Ectodermal cell (in vitro differentiated cells): ENCODE measurements around the gene FAM193B.

Source experiments
- H3K27ac ChIP-seq: 2 replicates; pipeline ENCODE4 v1.7.0; 2013; ENCODE audit warnings: mild to moderate bottlenecking, low read depth, low read length; ENCODE audit not compliant: insufficient read depth, poor library complexity, severe bottlenecking
- H3K27me3 ChIP-seq: 2 replicates; pipeline ENCODE4 v1.7.0; 2013; ENCODE audit warnings: mild to moderate bottlenecking, low read length; ENCODE audit not compliant: insufficient read depth, control insufficient read depth, poor library complexity, severe bottlenecking
- H3K36me3 ChIP-seq: one replicate; pipeline ENCODE4 v1.7.0; 2013; ENCODE audit warnings: low read length; ENCODE audit not compliant: control insufficient read depth, insufficient read depth
- H3K4me1 ChIP-seq: one replicate; pipeline ENCODE4 v1.7.0; 2013; ENCODE audit warnings: low read length; ENCODE audit not compliant: control insufficient read depth, insufficient read depth
- H3K4me3 ChIP-seq: 2 replicates; pipeline ENCODE4 v1.7.0; 2013; ENCODE audit warnings: low read depth, low read length, control low read depth; ENCODE audit not compliant: insufficient read depth
- H3K9me3 ChIP-seq: 2 replicates; pipeline ENCODE4 v1.7.0; 2013; ENCODE audit warnings: mild to moderate bottlenecking, low read length, moderate library complexity; ENCODE audit not compliant: control insufficient read depth
- WGBS, 2 experiments: methylation state at CpG; one replicate each; pipeline ENCODE4 v1.1.7; 2013; ENCODE audit warnings: missing lambda C conversion rate in 2 of 2; 5-methylcytosine and 5-hydroxymethylcytosine counted together

The FAM193B gene

GRCh38 chr5:177501874-177502678 lies 52.3 kb downstream of the FAM193B start:
- Histone ChIP-seq H3K36me3 (no peaks in the 10 kb centered on the region), H3K4me1 (peaks cover 9% of the 10 kb centered on the region), H3K27ac (no peak overlapping the region), H3K4me3 (no peak overlapping the region), H3K27me3 (peaks cover 22% of the 10 kb centered on the region), H3K9me3 (no peaks in the 10 kb centered on the region)
- 67 to 69% methylated on average over 9 of the region's 9 CpGs for WGBS, 2 experiments

DNA sequence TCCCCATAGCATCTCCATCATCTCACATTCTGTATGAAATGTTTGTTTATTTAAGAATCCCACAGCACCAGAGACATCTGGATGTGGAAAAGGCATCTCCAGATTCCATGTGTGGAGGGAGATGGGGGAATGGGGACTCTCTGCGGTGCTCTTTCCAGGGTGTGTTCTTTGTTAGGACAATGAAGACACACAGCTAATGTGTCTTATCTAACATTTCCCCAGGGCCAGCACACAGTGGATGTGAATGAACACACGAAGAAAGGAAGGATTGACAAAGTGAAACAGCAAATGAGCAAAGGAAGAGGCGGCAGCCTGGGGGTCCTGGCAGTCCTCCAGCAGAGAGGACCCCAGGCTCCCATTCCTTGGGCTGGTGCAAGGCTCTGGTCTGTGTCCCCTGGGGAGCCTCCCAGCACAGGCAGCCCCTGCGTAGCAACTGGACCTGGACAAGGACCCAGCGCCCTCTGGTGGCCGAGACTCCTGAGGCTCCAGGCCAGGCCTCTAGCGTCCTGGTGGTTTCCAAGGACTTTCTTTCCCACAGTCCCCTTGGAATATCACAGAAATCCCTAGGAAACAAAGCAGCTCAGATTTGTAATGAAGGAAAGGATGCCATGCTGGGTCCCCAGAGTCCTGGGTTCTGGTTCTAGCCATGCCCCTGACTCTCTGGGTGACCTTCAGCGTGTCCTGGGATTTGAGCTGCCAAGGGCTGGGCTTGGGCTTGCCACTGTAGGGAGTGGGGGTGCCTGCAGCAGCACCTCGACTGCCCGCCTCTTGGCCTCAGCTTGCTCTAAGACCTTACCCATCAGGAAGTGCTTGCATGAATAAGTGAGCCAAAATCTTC lies 53.5 kb downstream of the FAM193B start:
- Histone ChIP-seq H3K27me3 (peaks cover 22% of the 10 kb centered on the region), H3K27ac (no peak overlapping the region), H3K4me3 (no peak overlapping the region), H3K36me3 (no peaks in the 10 kb centered on the region), H3K4me1 (peaks cover 9% of the 10 kb centered on the region), H3K9me3 (no peaks in the 10 kb centered on the region)
- WGBS, 2 experiments, result 32 to 35% methylated on average over 10 of the region's 10 CpGs

DNA sequence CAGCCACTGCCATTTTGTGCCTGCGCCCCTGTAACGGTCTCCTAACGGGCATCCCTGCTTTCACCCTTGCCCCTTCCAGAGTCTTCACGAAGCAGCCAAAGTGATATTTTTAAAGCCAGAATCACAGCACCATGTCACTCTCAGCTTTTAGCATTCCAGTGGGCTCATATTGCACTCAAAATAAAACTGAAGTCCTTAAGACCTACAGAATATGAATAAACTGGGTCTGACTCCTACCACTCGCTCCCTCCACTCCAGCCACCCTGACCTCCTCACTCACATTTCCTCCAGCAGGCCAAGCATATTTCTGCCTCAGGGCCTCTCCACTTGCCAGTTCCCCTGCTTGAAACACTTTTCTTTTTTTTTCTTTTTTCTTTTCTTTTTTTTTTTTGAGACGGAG lies 54.5 kb downstream of the FAM193B start:
- Histone ChIP-seq H3K36me3 (no peaks in the 10 kb centered on the region), H3K27ac (no peak overlapping the region), H3K4me3 (no peak overlapping the region), H3K27me3 (peaks cover 22% of the 10 kb centered on the region), H3K9me3 (no peaks in the 10 kb centered on the region), H3K4me1 (peaks cover 20% of the 10 kb centered on the region)
- WGBS, 2 experiments, result 83 to 86% methylated on average over 6 of the region's 6 CpGs

DNA sequence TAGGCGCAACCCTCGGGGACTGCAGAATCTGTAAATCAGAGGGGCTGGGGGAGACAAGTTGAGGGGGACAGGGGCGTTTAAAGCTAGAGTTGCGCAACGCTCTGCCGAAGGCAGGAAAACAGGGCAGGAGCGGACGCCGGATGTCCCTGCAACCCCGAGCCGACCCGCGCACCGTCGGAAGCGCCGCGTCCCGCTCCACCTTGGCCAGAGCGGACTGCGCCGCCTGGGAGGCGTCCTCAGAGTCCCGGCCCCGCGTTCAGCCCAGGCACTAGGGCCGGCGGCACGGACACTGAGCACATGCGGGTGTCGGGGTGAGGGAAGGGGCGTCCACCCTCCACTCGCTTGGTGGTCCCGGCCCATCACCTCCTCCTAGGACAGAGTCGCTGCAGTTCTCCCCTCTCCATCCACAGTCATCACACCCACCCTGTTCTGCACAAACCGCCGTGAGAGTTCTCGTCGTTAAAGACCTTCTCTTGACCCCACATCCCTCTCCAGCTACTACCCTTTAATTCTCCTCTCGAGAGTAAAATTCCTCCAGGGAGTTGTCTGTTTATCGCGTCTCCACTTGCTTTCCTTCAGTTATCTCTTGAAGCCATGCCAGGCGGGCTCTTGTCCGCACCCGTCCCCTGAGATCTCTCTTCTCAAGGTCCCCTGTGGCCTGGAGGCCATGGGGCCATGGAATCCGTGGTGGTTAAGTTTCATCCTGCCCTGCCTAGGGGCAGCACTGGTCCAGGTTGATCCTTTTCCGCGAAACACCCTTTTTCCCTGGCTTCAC lies 56.2 kb downstream of the FAM193B start:
- WGBS, 2 experiments, result 13 to 15% methylated on average over 48 of the region's 48 CpGs
- Histone ChIP-seq H3K27me3 (peaks cover 22% of the 10 kb centered on the region), H3K27ac (no peak overlapping the region), H3K4me3 (peak overlapping the region; percentile 86), H3K9me3 (no peaks in the 10 kb centered on the region), H3K36me3 (peaks cover 5% of the 10 kb centered on the region), H3K4me1 (peaks cover 30% of the 10 kb centered on the region)

DNA sequence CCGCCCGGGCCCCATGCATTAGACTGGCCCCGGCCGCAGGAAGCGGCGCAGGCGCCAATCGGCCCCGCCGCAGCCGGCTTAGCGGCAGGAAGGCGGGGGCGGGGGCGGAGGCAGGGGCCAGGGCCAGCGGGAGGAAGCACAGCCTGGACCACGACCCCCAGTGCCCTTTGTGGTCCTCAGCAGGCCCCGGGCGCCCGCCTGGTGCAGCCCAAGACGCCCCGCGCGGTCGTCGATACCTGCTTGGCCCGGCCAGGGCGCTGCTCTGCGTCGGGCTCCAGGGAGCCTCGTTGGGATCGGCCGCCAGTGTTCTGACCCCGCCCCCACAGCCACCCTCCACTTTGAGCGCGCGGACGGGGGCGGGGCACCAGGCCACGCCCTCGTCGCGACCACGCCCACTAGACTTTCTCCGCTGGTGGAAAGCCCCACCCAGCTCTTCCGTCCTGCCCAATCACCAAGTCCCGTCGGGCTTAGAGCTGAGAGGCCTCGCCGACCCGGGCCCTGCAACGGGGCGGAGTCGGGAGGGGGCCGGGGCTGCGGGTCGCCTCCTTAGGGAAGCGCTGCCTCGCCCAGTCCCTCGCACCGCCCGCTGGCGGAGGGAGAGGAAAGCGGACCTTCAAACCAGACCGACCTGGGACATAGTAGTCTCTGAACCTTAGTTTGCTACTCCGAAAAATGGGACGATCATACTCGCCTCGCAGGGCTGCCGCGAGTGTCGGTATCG lies 56.9 kb downstream of the FAM193B start, which contains the start of gene PDLIM7:
TSS of gene PDLIM7 (minus strand) at position 313 of the 721 bp plus-strand sequence. CDS start 1,092 bp downstream, outside the sequence.
- 0% methylated on average over 73 of the region's 73 CpGs for WGBS, 2 experiments
- Histone ChIP-seq H3K27me3 (peaks cover 22% of the 10 kb centered on the region), H3K4me1 (peaks cover 32% of the 10 kb centered on the region), H3K4me3 (peak within 1 kb of the TSS; percentile 86), H3K36me3 (peaks cover 9% of the 10 kb centered on the region), H3K27ac (peak within 1 kb of the TSS; percentile 94), H3K9me3 (no peaks in the 10 kb centered on the region)

DNA sequence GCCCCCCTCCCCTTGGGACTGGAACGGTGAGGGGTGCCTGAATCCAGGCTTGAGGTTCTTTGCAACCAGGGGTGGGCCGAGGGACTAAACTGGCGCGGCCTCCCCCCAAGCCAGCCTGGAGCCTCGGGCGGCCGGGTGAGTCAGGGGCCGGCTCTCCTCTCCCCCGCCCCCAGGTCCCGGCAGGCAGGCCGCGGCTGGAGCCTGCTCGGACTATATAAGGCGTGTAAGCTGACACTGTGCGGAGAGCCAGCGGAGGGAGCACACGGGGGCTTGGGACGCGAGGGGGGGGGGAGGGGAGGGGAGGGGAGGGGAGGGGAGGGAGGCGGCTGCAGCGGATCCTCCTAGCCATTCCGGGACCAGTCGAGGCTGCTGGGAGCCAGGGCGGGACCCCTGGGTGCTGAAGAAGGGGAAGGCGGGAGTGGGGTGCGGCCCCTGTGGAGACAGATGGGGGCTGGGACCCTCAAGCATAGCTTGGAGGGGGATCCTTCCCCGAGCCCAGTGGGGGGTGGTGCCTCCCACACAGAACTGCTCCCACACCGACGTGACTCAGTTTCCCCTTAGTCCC lies 57.6 kb downstream of the FAM193B start:
- peaks cover 22% of the 10 kb centered on the region for H3K27me3 ChIP-seq
- peaks cover 31% of the 10 kb centered on the region for H3K4me1 ChIP-seq
- peak overlapping the region; percentile 86 for H3K4me3 ChIP-seq
- 1% methylated on average over 29 of the region's 29 CpGs for WGBS, 2 experiments
- peaks cover 15% of the 10 kb centered on the region for H3K36me3 ChIP-seq
- no peaks in the 10 kb centered on the region for H3K9me3 ChIP-seq
- peak overlapping the region; percentile 94 for H3K27ac ChIP-seq

DNA sequence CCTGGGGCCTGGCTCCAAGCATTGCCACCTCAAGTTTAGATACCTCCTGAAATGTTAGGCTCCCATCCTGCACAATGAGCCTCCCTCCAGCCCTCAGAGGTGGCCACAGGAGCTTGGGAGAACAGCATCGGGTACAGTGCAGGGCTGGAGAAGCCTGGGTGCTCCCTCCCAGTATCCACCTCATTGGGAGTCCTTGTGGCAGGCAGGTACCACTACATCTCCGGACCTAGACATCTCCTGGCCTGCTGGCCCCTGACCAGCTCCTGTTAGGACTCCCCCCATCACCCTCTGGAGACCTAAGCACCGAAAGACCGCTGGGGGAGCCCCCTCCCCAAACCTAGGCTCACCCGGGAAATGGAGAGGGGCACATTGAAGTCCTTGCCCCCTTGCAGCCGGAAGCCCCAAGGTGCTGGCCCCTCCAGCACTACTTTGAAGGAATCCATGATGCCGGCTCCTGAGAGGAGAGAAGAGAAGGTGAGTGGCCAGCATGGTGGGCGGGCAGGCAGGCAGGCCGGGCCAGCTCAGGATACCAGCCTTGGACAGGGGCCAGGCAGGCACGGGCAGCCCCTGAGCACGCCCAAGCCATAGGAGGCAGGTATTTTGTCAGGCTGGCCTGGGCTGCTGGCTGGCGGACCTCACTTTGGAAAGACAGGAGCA lies 58.2 kb downstream of the FAM193B start:
- H3K4me3 ChIP-seq, result peak overlapping the region; percentile 86
- H3K27me3 ChIP-seq, result peaks cover 22% of the 10 kb centered on the region
- peaks cover 32% of the 10 kb centered on the region for H3K4me1 ChIP-seq
- no peaks in the 10 kb centered on the region for H3K9me3 ChIP-seq
- peak overlapping the region; percentile 94 for H3K27ac ChIP-seq
- peaks cover 15% of the 10 kb centered on the region for H3K36me3 ChIP-seq
- 11 to 14% methylated on average over 12 of the region's 12 CpGs for WGBS, 2 experiments

- Histone ChIP-seq H3K4me3 (peak overlapping the region; percentile 86), H3K9me3 (no peaks in the 10 kb centered on the region), H3K36me3 (peaks cover 16% of the 10 kb centered on the region), H3K4me1 (peaks cover 31% of the 10 kb centered on the region), H3K27me3 (peaks cover 22% of the 10 kb centered on the region), H3K27ac (peak overlapping the region; percentile 94)
- 49 to 50% methylated on average over 14 of the region's 14 CpGs for WGBS, 2 experiments
Observed at GRCh38 chr5:177495243-177496060, 58.9 kb downstream of the FAM193B start.
